Endothelial cell (in vitro differentiated cells): ENCODE results near the gene MFN2. TPM values are rescaled to one million over a fixed set of nuclear protein-coding genes. Genes with fewer than 3 reads are reported as not detected.

Experiments
- DNase-seq: peaks from one replicate; pipeline ENCODE4 v3.0.0; 2021; ENCODE audit warnings: low spot score
- H3K27ac Mint-ChIP-seq: one replicate; pipeline ENCODE4 v1.8.0; 2021; ENCODE audit warnings: mixed read lengths, inconsistent platforms; ENCODE audit not compliant: unreplicated experiment
- H3K27me3 Mint-ChIP-seq: one replicate; pipeline ENCODE4 v1.8.0; 2021; ENCODE audit warnings: mild to moderate bottlenecking, moderate library complexity, mixed read lengths, inconsistent platforms; ENCODE audit not compliant: unreplicated experiment
- H3K36me3 Mint-ChIP-seq: one replicate; pipeline ENCODE4 v1.8.0; 2021; ENCODE audit warnings: mild to moderate bottlenecking, low read depth, mixed read lengths, inconsistent platforms; ENCODE audit not compliant: unreplicated experiment
- H3K4me1 Mint-ChIP-seq: one replicate; pipeline ENCODE4 v1.8.0; 2021; ENCODE audit warnings: mild to moderate bottlenecking, mixed read lengths, inconsistent platforms; ENCODE audit not compliant: unreplicated experiment
- H3K4me3 Mint-ChIP-seq: one replicate; pipeline ENCODE4 v1.8.0; 2021; ENCODE audit warnings: mild to moderate bottlenecking, mixed read lengths, inconsistent platforms; ENCODE audit not compliant: unreplicated experiment
- H3K9me3 Mint-ChIP-seq: one replicate; pipeline ENCODE4 v1.8.0; 2021; ENCODE audit warnings: mixed read lengths, inconsistent platforms; ENCODE audit not compliant: unreplicated experiment
- total RNA-seq: library from RNA; stranded (reverse); fragmentation: NEBNext Ultra II Directional; extraction: Animal tissue kit (Norgen Biotek cat#: 25700); gene quantifications from one replicate; pipeline ENCODE4 v1.2.1, GENCODE V29; 2021; ENCODE audit not compliant: unreplicated experiment
- TF ChIP-seq, protein P1 (sequence below): fragments of 200-600 bp; sonication (generic); IDR thresholded peaks from one replicate; pipeline ENCODE4 v1.5.0; 2021; ENCODE audit warnings: antibody characterized with exemption; ENCODE audit not compliant: unreplicated experiment

MFN2 gene
- total RNA-seq, 1 donor from 2014 or later: 59.4 TPM

DNA sequence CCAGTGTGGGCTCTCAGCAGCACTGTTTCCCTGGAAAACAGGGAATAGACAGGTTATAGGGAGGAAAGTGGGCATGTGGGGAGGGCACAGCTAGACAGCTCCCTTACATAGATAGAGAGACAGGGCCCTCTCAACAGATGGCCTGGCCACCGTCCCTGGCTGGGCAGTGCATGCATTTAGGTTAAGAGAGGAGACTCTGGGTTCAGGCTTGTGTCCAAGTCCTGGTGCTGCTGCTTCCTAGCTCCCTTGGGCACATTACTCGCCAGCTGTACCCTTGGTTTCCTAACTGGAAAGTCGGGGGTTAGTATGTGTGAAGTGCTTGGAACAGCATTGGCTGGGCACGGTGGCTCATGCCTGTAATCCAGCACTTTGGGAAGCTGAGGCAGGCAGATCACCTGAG lies 36.6 kb upstream of the MFN2 start:
- TF ChIP-seq, protein P1, sequence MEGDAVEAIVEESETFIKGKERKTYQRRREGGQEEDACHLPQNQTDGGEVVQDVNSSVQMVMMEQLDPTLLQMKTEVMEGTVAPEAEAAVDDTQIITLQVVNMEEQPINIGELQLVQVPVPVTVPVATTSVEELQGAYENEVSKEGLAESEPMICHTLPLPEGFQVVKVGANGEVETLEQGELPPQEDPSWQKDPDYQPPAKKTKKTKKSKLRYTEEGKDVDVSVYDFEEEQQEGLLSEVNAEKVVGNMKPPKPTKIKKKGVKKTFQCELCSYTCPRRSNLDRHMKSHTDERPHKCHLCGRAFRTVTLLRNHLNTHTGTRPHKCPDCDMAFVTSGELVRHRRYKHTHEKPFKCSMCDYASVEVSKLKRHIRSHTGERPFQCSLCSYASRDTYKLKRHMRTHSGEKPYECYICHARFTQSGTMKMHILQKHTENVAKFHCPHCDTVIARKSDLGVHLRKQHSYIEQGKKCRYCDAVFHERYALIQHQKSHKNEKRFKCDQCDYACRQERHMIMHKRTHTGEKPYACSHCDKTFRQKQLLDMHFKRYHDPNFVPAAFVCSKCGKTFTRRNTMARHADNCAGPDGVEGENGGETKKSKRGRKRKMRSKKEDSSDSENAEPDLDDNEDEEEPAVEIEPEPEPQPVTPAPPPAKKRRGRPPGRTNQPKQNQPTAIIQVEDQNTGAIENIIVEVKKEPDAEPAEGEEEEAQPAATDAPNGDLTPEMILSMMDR: no peak
- DNase-seq: no peak
- no peak overlapping the region for H3K4me3 Mint-ChIP-seq
- H3K27ac Mint-ChIP-seq: no peak overlapping the region
- H3K9me3 Mint-ChIP-seq: no peaks in the 10 kb centered on the region
- H3K36me3 Mint-ChIP-seq: peaks cover 18% of the 10 kb centered on the region
- peaks cover 5% of the 10 kb centered on the region for H3K4me1 Mint-ChIP-seq
- no peaks in the 10 kb centered on the region for H3K27me3 Mint-ChIP-seq

DNA sequence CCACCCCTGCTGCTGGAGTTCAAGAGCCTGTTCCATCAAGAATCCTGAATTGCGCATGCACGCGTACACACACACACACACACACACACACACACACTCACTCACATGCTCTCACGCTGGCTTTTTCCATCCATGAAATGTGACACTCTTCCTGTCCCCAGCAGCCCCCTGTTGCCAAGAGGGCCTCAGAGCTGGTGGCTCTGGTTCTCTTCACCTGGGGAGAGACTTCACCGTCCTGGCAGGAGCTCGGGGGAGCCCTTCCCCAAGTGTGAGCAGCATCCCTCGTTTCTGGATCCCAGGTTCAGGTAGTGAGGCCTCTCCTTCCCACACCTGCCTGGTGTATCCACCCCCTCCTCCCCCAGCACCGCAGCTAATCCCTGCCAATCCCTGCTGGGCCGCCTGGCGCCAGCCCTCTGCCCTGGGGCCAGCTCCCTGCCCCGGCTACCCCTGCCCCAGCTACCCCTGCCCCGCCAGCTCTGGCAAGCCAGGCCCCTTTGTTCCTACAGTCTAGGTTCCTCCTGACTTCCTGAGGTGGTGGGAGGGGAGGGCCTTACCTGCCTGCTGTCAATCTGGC lies 35.8 kb upstream of the MFN2 start:
- H3K27me3 Mint-ChIP-seq: no peaks in the 10 kb centered on the region
- no peak overlapping the region for H3K27ac Mint-ChIP-seq
- TF ChIP-seq, protein P1: no peak
- H3K4me3 Mint-ChIP-seq: no peak overlapping the region
- peaks cover 18% of the 10 kb centered on the region for H3K36me3 Mint-ChIP-seq
- no peaks in the 10 kb centered on the region for H3K9me3 Mint-ChIP-seq
- peaks cover 3% of the 10 kb centered on the region for H3K4me1 Mint-ChIP-seq
- no peak for DNase-seq

DNA sequence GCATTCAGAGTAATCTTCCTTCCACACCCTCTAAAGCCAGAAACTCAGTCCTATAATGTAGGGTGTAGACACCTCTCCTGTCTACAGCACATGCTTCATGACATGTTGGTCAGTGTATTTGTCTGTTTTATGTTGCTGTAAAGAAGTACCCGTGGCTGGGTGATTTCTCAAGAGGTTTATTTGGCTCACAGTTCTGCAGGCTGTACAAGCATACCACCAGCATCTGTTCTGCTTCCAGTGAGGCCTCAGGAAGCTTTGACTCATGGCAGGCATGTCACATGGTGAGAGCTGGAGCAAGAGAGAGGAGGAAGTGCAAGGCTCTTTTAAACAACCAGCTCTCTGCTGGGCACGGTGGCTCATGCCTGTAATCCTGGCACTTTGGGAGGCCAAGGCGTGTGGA lies 33.6 kb upstream of the MFN2 start:
- Mint-ChIP-seq H3K36me3 (peaks cover 26% of the 10 kb centered on the region), H3K27me3 (peaks cover 3% of the 10 kb centered on the region), H3K9me3 (no peaks in the 10 kb centered on the region), H3K4me1 (peaks cover 3% of the 10 kb centered on the region), H3K27ac (no peak overlapping the region), H3K4me3 (peak overlapping the region; percentile 58)
- no peak for DNase-seq
- TF ChIP-seq, protein P1: no peak

DNA sequence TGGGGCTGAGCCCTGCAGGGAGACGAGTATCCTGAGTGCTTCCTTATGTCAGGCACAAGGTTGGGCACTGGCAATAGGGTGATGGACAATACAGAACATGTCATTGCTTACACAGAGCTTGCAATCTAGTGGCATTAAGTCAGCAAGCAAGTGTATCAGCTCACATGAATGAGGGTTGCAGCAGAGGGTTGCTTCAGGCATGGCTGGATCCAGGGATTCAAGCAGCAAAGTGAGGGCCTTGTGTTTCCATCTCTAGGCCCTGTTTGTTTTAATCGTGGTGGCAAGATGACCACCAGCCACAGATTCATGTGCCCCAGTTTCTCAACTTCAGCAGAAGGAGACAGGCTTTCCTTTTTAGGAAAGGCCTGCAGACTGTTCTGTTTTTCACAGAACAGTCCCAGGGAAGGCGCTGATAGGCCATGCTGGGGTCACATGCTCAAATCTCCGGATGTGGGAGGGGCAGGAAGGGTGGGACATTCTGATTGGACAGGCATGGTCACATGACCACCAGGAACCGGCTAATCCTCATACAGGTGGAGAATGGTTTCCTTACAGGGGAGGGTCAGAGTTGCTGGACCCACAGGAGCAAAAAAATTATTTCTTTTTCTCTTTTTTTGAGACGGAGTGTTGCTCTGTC lies 31.3 kb upstream of the MFN2 start:
- H3K36me3 Mint-ChIP-seq: peaks cover 32% of the 10 kb centered on the region

DNA sequence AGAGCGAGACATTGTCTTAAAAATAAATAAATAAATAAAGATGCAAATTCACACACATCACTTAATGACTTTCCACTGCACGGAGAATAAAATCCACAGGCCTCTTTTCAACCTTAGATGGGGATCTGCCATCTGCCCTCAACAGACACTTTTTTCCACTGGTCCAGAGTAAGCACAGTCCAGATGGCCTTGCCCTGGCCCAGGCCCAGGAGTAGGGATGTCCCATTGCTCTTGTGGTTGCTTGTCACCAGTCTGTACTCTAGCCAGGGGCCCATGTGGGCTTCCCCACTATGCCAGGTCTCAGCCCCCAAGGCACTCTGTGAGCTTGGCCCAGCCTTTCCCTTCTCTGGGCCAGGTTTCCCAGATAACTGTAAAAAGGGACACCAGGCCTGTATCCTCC lies 28.3 kb upstream of the MFN2 start:
- Mint-ChIP-seq H3K36me3 (peaks cover 25% of the 10 kb centered on the region), H3K27me3 (peaks cover 3% of the 10 kb centered on the region), H3K27ac (no peak overlapping the region), H3K4me3 (no peak overlapping the region), H3K9me3 (no peaks in the 10 kb centered on the region), H3K4me1 (no peaks in the 10 kb centered on the region)
- TF ChIP-seq, protein P1: no peak
- no peak for DNase-seq

More for the DNA sequence above, 31.3 kb upstream of the MFN2 start:
- H3K4me3 Mint-ChIP-seq: no peak overlapping the region
- H3K27me3 Mint-ChIP-seq: peaks cover 3% of the 10 kb centered on the region
- no peaks in the 10 kb centered on the region for H3K9me3 Mint-ChIP-seq
- TF ChIP-seq, protein P1: no peak
- no peak overlapping the region for H3K27ac Mint-ChIP-seq
- peaks cover 3% of the 10 kb centered on the region for H3K4me1 Mint-ChIP-seq
- no peak for DNase-seq
